Activated naive CD4-positive, alpha-beta T cell treated with anti-CD3 and anti-CD28 coated beads for 36 hours (primary cell): ENCODE data around the gene ATP10D. TPM values are rescaled to one million over a fixed set of nuclear protein-coding genes. Genes with fewer than 3 reads are reported as not detected.

Experiments used
- CTCF ChIA-PET: fragments of 350-600 bp; sonication (Branson Sonifier 250); formaldehyde crosslinking; loops from one replicate; lab custom pipeline; 2021; ENCODE audit warnings: antibody characterized with exemption; lab: Charles Lee
- DNase-seq: peaks from one replicate; pipeline ENCODE4 v3.0.0-alpha.2; 2020
- H3K27ac Mint-ChIP-seq: one replicate; pipeline ENCODE4 v1.8.0; 2021; ENCODE audit warnings: mild to moderate bottlenecking, mixed read lengths
- H3K27me3 Mint-ChIP-seq: one replicate; pipeline ENCODE4 v1.8.0; 2021; ENCODE audit warnings: low read depth, mixed read lengths
- H3K36me3 Mint-ChIP-seq: one replicate; pipeline ENCODE4 v1.8.0; 2021; ENCODE audit warnings: low read depth, mixed read lengths
- H3K4me1 Mint-ChIP-seq: one replicate; pipeline ENCODE4 v1.8.0; 2021; ENCODE audit warnings: low read depth, mixed read lengths
- H3K4me3 Mint-ChIP-seq: one replicate; pipeline ENCODE4 v1.8.0; 2021; ENCODE audit warnings: mild to moderate bottlenecking, moderate library complexity, mixed read lengths
- H3K9me3 Mint-ChIP-seq: one replicate; pipeline ENCODE4 v1.8.0; 2021; ENCODE audit warnings: mixed read lengths
- intact Hi-C: fragments of 100-400 bp; cut with micrococcal nuclease; formaldehyde crosslinking; loops from one replicate; pipeline ENCODE4 v1.15.1; 2023
- total RNA-seq, 2 experiments: library from RNA; stranded (reverse); gene quantifications; one replicate each; pipeline ENCODE4 v1.2.3, GENCODE V29; 2021

The ATP10D gene
- total RNA-seq, 2 experiments from 2014 or later: 2.7 to 3.1 TPM

DNA sequence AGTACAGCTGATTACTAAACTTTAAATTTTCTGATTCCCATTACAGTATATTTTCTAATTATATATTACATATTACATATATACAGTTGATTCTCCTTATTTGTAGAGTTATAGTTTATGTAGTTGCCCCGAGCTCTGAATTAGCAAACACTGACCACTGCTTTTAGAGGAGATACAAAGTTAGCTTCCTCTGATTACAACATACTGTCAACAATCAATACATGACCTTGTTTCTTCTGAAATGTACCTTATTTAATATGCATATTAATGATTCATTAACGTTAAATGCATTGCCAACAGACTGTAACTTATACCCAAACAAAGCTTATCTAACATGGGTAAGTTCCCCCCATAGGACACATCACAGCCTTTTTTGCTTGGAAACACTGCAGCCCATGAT is 81.5 kb downstream of the ATP10D start:
- no peak overlapping the region for H3K4me3 Mint-ChIP-seq
- H3K27ac Mint-ChIP-seq: no peak overlapping the region
- H3K4me1 Mint-ChIP-seq: no peaks in the 10 kb centered on the region
- H3K27me3 Mint-ChIP-seq: no peaks in the 10 kb centered on the region
- H3K36me3 Mint-ChIP-seq: no peaks in the 10 kb centered on the region
- CTCF ChIA-PET: interaction anchor here (0.6 to 0.7 kb wide), 2 partner anchors 22 to 99 kb away, joined by 3 read pairs; no protein-coding TSS in a partner anchor
- intact Hi-C loops: loop anchor here (10.0 kb wide), 1 partner anchor 632 kb away; no protein-coding TSS in a partner anchor
- DNase-seq: no peak
- H3K9me3 Mint-ChIP-seq: no peaks in the 10 kb centered on the region

DNA sequence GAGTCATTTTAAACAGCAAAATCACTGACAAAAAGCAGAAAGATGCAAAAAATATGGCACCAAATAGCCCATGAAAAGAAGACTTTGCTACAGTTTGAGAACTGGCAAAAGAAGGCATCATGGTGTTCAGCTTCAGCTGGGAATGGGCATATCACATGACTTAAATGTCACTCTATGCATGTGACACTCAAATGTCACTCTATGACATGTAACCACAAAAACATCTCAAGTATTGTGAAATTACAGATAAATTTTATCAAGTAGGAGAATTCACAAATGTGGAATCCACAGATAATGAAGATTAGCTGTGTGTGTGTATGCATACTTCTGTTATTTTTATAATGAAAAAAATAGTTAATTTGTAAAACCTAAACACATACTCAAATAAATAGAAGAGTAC is 81.9 kb downstream of the ATP10D start:
- CTCF ChIA-PET: interaction anchor here (0.6 to 1.0 kb wide), 5 partner anchors 10 to 164 kb away, joined by 3 read pairs; no protein-coding TSS in a partner anchor
- no peaks in the 10 kb centered on the region for H3K4me1 Mint-ChIP-seq
- H3K9me3 Mint-ChIP-seq: no peaks in the 10 kb centered on the region
- H3K36me3 Mint-ChIP-seq: no peaks in the 10 kb centered on the region
- no peak overlapping the region for H3K27ac Mint-ChIP-seq
- intact Hi-C loops: loop anchor here (10.0 kb wide), 1 partner anchor 632 kb away; no protein-coding TSS in a partner anchor
- no peak for DNase-seq
- no peak overlapping the region for H3K4me3 Mint-ChIP-seq
- H3K27me3 Mint-ChIP-seq: no peaks in the 10 kb centered on the region

DNA sequence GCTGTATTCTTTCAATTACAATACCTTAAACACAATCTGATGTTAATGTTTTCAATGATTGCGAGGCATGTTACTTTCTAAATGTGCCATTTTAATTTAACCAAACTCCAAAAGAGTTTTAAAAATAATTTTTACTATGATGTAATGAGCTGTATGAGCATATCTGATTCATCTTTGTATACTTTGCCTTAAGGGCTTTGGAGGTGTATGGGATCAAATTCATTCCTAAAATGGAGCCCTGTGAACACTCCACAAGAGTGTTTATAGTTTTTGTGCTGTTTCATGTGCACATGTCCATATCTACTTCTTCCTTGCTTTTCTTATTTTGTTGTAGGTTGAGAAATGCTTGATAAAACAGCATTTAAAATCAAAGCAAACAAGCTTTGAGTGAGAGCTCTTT is 82.4 kb downstream of the ATP10D start:
- no peaks in the 10 kb centered on the region for H3K4me1 Mint-ChIP-seq
- no peaks in the 10 kb centered on the region for H3K9me3 Mint-ChIP-seq
- H3K36me3 Mint-ChIP-seq: no peaks in the 10 kb centered on the region
- H3K4me3 Mint-ChIP-seq: no peak overlapping the region
- no peak overlapping the region for H3K27ac Mint-ChIP-seq
- CTCF ChIA-PET: interaction anchor here (0.6 to 1.0 kb wide), 5 partner anchors 8 to 282 kb away, joined by 3 read pairs; no protein-coding TSS in a partner anchor
- intact Hi-C loops: loop anchor here (10.0 kb wide), 1 partner anchor 633 kb away; no protein-coding TSS in a partner anchor
- H3K27me3 Mint-ChIP-seq: no peaks in the 10 kb centered on the region
- DNase-seq: no peak

DNA sequence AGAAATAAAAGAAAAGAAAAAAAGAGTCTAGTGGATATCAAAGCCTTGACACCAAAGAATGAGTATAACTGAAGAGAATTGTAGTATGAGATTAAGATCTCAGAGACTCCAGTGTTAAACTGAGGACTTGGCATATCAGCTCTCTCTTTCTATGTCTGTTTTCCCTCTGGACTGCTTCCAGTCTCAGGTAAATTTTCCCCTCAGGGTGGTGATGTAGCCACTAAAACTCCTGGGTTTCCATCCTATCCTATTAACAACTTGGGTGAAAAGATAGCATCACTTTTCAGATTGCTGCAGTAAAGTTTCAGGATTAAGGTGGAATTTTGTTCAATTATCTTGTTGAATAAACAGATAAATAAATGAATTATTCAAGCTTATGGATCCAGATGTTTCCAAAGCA is 85.7 kb downstream of the ATP10D start:
- CTCF ChIA-PET: no interaction called here
- H3K4me3 Mint-ChIP-seq: no peak overlapping the region
- no peaks in the 10 kb centered on the region for H3K36me3 Mint-ChIP-seq
- no peak overlapping the region for H3K27ac Mint-ChIP-seq
- no peaks in the 10 kb centered on the region for H3K4me1 Mint-ChIP-seq
- no peaks in the 10 kb centered on the region for H3K27me3 Mint-ChIP-seq
- no peaks in the 10 kb centered on the region for H3K9me3 Mint-ChIP-seq
- intact Hi-C loops: no loop called here
- no peak for DNase-seq

DNA sequence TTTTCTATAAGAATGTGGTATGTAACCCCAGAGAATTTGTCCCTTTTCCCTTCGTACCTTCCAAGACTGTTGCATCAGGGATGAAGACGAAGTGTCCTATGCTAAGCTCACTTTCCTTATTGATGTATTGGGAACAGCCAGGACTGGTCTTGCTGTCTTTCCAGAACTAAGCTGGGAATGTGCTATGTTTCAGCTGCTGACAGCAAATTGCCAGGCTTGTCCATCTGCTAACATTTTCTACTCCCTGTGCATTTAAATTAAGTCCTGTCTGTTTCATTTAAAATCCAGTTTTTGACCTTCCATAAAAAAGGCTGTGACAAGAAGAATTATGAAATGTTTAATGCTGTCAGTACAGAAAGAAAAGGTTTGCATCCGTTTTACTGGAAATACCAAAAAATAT is 87.9 kb downstream of the ATP10D start:
- Mint-ChIP-seq H3K27me3 (no peaks in the 10 kb centered on the region), H3K36me3 (peaks cover 3% of the 10 kb centered on the region), H3K27ac (no peak overlapping the region), H3K4me1 (no peaks in the 10 kb centered on the region), H3K9me3 (no peaks in the 10 kb centered on the region), H3K4me3 (no peak overlapping the region)
- CTCF ChIA-PET: interaction anchor here (0.7 to 1.2 kb wide), 2 partner anchors 9 to 153 kb away, joined by 3 to 5 read pairs; no protein-coding TSS in a partner anchor
- intact Hi-C loops: no loop called here
- no peak for DNase-seq

DNA sequence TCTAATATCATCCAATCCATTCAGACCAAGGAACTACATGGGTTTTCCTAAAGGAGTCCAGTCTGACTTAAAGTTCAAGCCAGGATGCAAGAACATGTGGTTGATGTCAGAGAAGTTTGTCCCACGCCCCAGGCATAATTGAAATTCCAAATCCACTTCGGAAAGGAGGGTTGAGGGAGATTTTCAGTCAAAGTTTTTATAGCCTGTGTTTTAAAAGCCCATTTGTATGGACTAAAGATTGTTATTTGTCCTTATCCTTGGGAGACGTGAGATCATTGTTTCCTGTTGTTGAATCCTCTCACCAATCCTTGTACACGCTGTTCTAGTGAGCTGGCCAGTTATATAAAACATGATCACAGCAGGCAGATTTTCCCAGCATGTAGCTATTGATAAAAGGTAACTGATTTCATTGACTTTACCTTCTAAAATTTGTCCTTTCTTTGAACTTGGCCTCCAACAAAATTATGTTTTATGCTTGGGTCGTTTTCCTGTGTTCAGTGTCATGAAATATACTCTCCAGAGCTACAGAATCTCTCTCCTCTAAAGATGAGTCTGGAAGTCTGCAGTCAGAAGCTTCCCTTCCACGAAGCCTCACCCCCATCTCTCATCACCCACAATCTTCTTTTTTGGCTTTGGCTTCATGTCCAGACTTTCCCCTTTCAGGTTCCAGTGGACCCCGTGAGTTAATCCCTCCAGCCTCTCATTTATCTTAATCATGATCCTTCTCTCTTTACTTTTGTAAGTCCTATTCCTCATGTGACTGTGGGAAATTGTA is 92.9 kb downstream of the ATP10D start:
- no peak overlapping the region for H3K4me3 Mint-ChIP-seq
- intact Hi-C loops: no loop called here
- no peaks in the 10 kb centered on the region for H3K4me1 Mint-ChIP-seq
- no peak overlapping the region for H3K27ac Mint-ChIP-seq
- H3K27me3 Mint-ChIP-seq: no peaks in the 10 kb centered on the region
- H3K9me3 Mint-ChIP-seq: no peaks in the 10 kb centered on the region
- H3K36me3 Mint-ChIP-seq: peaks cover 7% of the 10 kb centered on the region
- no peak for DNase-seq
- CTCF ChIA-PET: no interaction called here

DNA sequence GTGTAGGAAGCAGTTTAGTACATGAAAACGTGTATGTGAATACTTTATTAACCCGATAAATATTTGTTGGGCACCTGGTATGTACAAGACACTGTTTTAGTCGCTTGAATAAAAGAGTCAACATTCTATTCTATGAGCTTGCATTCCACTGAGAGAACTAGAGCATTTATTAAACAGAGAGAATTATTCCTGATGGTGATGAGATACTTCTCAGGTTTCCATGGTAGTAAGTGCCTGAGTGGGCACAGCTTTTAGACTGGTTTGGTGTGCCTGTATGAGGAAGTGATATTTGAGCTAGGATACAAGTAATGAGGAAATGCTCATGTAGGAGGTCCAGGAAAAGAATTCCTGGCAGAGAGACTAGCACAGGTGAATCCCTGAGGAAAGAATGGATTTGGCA is 94.2 kb downstream of the ATP10D start:
- Mint-ChIP-seq H3K4me3 (no peak overlapping the region), H3K36me3 (peaks cover 7% of the 10 kb centered on the region), H3K27me3 (no peaks in the 10 kb centered on the region), H3K27ac (no peak overlapping the region), H3K4me1 (no peaks in the 10 kb centered on the region), H3K9me3 (no peaks in the 10 kb centered on the region)
- no peak for DNase-seq
- CTCF ChIA-PET: no interaction called here
- intact Hi-C loops: no loop called here

DNA sequence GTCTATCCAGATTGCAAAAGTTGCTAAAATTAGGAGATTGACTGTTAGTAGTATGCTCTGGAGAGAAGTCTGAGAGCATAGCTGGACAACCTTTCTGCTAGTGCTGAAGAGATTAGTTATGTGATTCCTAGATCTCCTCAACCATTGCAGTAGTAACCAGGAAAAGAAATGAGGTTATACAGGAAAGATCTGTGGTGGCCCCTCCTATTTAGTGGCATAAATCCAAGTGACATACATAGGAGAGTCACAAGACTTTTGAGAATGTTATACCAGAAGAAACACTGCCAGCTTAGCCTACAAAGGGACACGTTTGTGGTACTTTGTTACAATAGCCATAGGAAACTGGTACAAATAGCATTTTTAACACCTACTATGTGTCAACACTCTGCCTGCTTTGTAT is 105.2 kb downstream of the ATP10D start:
- CTCF ChIA-PET: no interaction called here
- peaks cover 8% of the 10 kb centered on the region for H3K36me3 Mint-ChIP-seq
- DNase-seq: no peak

DNA sequence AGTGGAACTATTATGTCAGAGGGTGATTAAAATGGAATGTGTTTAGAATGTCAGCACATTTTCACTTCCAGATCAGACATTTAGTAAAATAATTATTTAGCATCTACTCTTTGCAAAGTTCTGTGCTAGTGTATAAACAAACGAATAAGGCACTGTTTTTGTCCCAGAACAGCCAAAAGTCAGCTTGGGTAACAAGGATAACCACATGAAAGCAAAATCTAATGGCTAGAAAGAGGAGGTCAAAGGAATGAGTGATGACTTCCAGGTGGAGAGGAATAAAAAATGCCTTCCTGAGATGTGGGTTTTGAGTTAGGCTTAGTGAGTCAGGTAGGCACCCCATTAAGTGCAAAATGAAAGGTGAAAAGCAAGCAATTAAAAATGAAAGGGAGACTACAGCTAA is 112.6 kb downstream of the ATP10D start:
- intact Hi-C loops: no loop called here
- Mint-ChIP-seq H3K4me3 (no peak overlapping the region), H3K9me3 (no peaks in the 10 kb centered on the region), H3K27me3 (no peaks in the 10 kb centered on the region), H3K36me3 (no peaks in the 10 kb centered on the region), H3K27ac (no peak overlapping the region), H3K4me1 (no peaks in the 10 kb centered on the region)
- DNase-seq: no peak
- CTCF ChIA-PET: no interaction called here

More for the DNA sequence above, 105.2 kb downstream of the ATP10D start:
- Mint-ChIP-seq H3K27ac (no peak overlapping the region), H3K4me3 (no peak overlapping the region), H3K4me1 (no peaks in the 10 kb centered on the region), H3K9me3 (peaks cover 7% of the 10 kb centered on the region), H3K27me3 (no peaks in the 10 kb centered on the region)
- intact Hi-C loops: no loop called here

DNA sequence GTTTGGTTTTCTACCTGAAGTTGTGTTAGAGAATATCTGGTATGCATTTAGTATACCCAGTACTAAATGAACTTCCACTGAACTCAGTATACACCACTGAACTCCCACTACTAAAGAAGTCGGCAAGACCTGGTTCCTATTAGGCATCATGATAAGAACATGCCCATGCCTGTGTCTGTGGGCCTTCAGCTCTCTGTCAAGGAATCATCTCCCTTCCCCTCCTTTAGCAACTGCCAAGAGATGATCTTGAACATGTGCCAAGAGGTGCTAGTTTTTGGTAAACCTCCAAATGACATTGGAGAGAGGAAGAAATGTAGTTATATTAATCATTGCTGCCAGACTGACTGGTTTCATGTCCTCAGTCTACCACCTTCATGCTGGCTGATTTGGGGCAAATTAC is 113.2 kb downstream of the ATP10D start:
- CTCF ChIA-PET: no interaction called here
- Mint-ChIP-seq H3K4me1 (no peaks in the 10 kb centered on the region), H3K27me3 (no peaks in the 10 kb centered on the region), H3K27ac (no peak overlapping the region), H3K4me3 (no peak overlapping the region), H3K36me3 (no peaks in the 10 kb centered on the region), H3K9me3 (peaks cover 5% of the 10 kb centered on the region)
- intact Hi-C loops: no loop called here
- DNase-seq: no peak

DNA sequence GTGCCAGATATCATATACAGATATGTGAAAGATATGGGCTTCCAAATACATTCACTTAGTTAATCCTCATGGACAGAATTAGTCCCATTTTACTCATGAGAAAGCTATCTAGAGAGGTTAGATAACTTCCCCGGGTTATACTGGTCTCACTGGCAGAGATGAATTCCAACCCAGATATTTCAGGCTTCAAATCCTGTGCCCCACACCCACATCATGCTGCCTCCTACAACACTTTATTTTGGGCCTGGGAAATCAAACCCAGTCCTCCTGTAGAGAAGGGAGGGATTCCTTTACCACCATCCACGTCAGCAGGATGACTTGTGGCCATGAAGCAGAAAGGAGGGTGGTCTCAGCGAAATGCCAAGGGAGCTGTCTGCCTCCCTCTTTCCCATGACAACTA is 113.8 kb downstream of the ATP10D start:
- no peaks in the 10 kb centered on the region for H3K27me3 Mint-ChIP-seq
- CTCF ChIA-PET: interaction anchor here (0.6 kb wide), 1 partner anchor 34 kb away, joined by 3 read pairs; no protein-coding TSS in a partner anchor

DNA sequence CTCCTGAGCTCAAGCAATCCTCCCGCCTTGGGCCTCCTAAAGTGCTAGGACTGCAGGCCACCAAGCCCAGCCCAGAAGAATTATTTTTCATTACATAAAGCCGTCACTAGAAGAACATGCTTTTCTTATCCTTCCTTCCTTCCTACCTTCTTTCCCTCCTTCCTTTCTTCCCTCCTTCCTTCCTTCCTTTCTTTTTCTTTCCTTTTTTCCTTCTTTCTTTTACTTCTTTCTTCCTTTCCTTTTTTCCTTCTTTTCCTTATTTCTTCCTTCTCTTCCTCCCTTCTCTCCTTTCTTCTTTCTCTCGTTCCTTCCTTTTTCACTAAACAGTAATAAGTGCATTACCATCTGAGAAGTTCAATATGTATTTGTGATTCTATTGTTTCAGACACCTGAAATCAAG is 121.4 kb downstream of the ATP10D start:
- Mint-ChIP-seq H3K27ac (no peak overlapping the region), H3K36me3 (no peaks in the 10 kb centered on the region), H3K9me3 (peaks cover 6% of the 10 kb centered on the region), H3K4me1 (no peaks in the 10 kb centered on the region), H3K4me3 (no peak overlapping the region), H3K27me3 (peaks cover 5% of the 10 kb centered on the region)
- CTCF ChIA-PET: no interaction called here
- no peak for DNase-seq
- intact Hi-C loops: no loop called here

More for the DNA sequence above, 113.8 kb downstream of the ATP10D start:
- no peak for DNase-seq
- Mint-ChIP-seq H3K4me3 (no peak overlapping the region), H3K36me3 (no peaks in the 10 kb centered on the region), H3K4me1 (no peaks in the 10 kb centered on the region), H3K27ac (no peak overlapping the region), H3K9me3 (peaks cover 6% of the 10 kb centered on the region)
- intact Hi-C loops: no loop called here
